Stimulated activated naive B cell treated with anti-CD40 and anti-IgM and Interleukin-4, amounts not matched to agents 10 μg/mL and 1 μg/mL and 100 μg/mL, for 72 hours (primary cell): ENCODE results near the gene KCNE4.

ENCODE experiments used
- ATAC-seq, 2 donors: fragments of 150-1000 bp; cut with Tn5 transposase; replicated peaks; 2 replicates each; pipeline ENCODE4 v1.10.0; 2021; ENCODE audit warnings: moderate library complexity in 1 of 2
- DNase-seq: peaks from one replicate; pipeline ENCODE4 v3.0.0; 2021
- H3K27ac Mint-ChIP-seq: one replicate; pipeline ENCODE4 v1.8.0; 2022; ENCODE audit warnings: mild to moderate bottlenecking, mixed read lengths
- H3K27me3 Mint-ChIP-seq, 2 donors: one replicate each; pipeline ENCODE4 v1.8.0; 2022; ENCODE audit warnings: mixed read lengths in 2 of 2
- H3K36me3 Mint-ChIP-seq, 2 donors: one replicate each; pipeline ENCODE4 v1.8.0; 2022; ENCODE audit warnings: mixed read lengths in 2 of 2, mild to moderate bottlenecking in 1 of 2
- H3K4me1 Mint-ChIP-seq, 2 donors: one replicate each; pipeline ENCODE4 v1.8.0; 2022; ENCODE audit warnings: mixed read lengths in 2 of 2, mild to moderate bottlenecking in 1 of 2
- H3K4me3 Mint-ChIP-seq, 2 donors: one replicate each; pipeline ENCODE4 v1.8.0; 2022; ENCODE audit warnings: mild to moderate bottlenecking in 2 of 2, mixed read lengths in 2 of 2, moderate library complexity in 1 of 2
- H3K9me3 Mint-ChIP-seq, 2 donors: one replicate each; pipeline ENCODE4 v1.8.0; 2022; ENCODE audit warnings: mixed read lengths in 2 of 2, mild to moderate bottlenecking in 1 of 2

Gene KCNE4

GRCh38 chr2:223096235-223096970, 44.4 kb downstream of the KCNE4 start:
- no peaks in the 10 kb centered on the region for H3K9me3 Mint-ChIP-seq
- H3K36me3 Mint-ChIP-seq = no peaks in the 10 kb centered on the region
- no peak overlapping the region for H3K4me3 Mint-ChIP-seq
- H3K27ac Mint-ChIP-seq = no peak overlapping the region
- no peak for ATAC-seq
- no peak for DNase-seq
- H3K4me1 Mint-ChIP-seq = no peaks in the 10 kb centered on the region
- H3K27me3 Mint-ChIP-seq = no peaks in the 10 kb centered on the region

GRCh38 chr2:223097888-223098383, 45.9 kb downstream of the KCNE4 start:
- Mint-ChIP-seq H3K9me3 (no peaks in the 10 kb centered on the region), H3K27me3 (no peaks in the 10 kb centered on the region), H3K27ac (no peak overlapping the region)

GRCh38 chr2:223099561-223099960, 47.6 kb downstream of the KCNE4 start:
- no peak overlapping the region for H3K27ac Mint-ChIP-seq
- no peak for ATAC-seq

More at GRCh38 chr2:223097888-223098383, 45.9 kb downstream of the KCNE4 start:
- H3K4me3 Mint-ChIP-seq = no peak overlapping the region
- H3K4me1 Mint-ChIP-seq = no peaks in the 10 kb centered on the region
- DNase-seq (no peak), ATAC-seq (no peak)
- H3K36me3 Mint-ChIP-seq = no peaks in the 10 kb centered on the region

GRCh38 chr2:223100061-223100511, 48.1 kb downstream of the KCNE4 start:
- no peaks in the 10 kb centered on the region for H3K36me3 Mint-ChIP-seq
- DNase-seq (no peak), ATAC-seq (no peak)
- no peak overlapping the region for H3K27ac Mint-ChIP-seq
- no peak overlapping the region for H3K4me3 Mint-ChIP-seq
- no peaks in the 10 kb centered on the region for H3K27me3 Mint-ChIP-seq
- H3K9me3 Mint-ChIP-seq = no peaks in the 10 kb centered on the region
- H3K4me1 Mint-ChIP-seq = no peaks in the 10 kb centered on the region

More at GRCh38 chr2:223099561-223099960, 47.6 kb downstream of the KCNE4 start:
- H3K4me3 Mint-ChIP-seq = no peak overlapping the region
- H3K9me3 Mint-ChIP-seq = no peaks in the 10 kb centered on the region
- no peaks in the 10 kb centered on the region for H3K4me1 Mint-ChIP-seq
- DNase-seq = no peak
- no peaks in the 10 kb centered on the region for H3K27me3 Mint-ChIP-seq
- no peaks in the 10 kb centered on the region for H3K36me3 Mint-ChIP-seq

GRCh38 chr2:223101340-223102039, 49.5 kb downstream of the KCNE4 start:
- H3K9me3 Mint-ChIP-seq = no peaks in the 10 kb centered on the region
- no peak overlapping the region for H3K4me3 Mint-ChIP-seq
- no peaks in the 10 kb centered on the region for H3K27me3 Mint-ChIP-seq
- ATAC-seq (peak in 1 of 2 donors; percentile 21), DNase-seq (no peak)
- H3K4me1 Mint-ChIP-seq = no peaks in the 10 kb centered on the region
- no peak overlapping the region for H3K27ac Mint-ChIP-seq
- H3K36me3 Mint-ChIP-seq = no peaks in the 10 kb centered on the region

- DNase-seq = no peak
- H3K9me3 Mint-ChIP-seq = no peaks in the 10 kb centered on the region
- no peaks in the 10 kb centered on the region for H3K27me3 Mint-ChIP-seq
- H3K4me3 Mint-ChIP-seq = no peak overlapping the region
- no peak for ATAC-seq
- H3K36me3 Mint-ChIP-seq = no peaks in the 10 kb centered on the region
- no peak overlapping the region for H3K27ac Mint-ChIP-seq
- no peaks in the 10 kb centered on the region for H3K4me1 Mint-ChIP-seq
These were observed 50.0 kb downstream of the KCNE4 start for GRCh38 chr2:223102040-223102400.

GRCh38 chr2:223102450-223102849, 50.5 kb downstream of the KCNE4 start:
- no peaks in the 10 kb centered on the region for H3K4me1 Mint-ChIP-seq
- no peak overlapping the region for H3K27ac Mint-ChIP-seq
- no peaks in the 10 kb centered on the region for H3K9me3 Mint-ChIP-seq
- no peaks in the 10 kb centered on the region for H3K27me3 Mint-ChIP-seq
- no peaks in the 10 kb centered on the region for H3K36me3 Mint-ChIP-seq
- ATAC-seq = no peak
- DNase-seq = no peak
- H3K4me3 Mint-ChIP-seq = no peak overlapping the region

- Mint-ChIP-seq H3K36me3 (no peaks in the 10 kb centered on the region), H3K27me3 (no peaks in the 10 kb centered on the region), H3K9me3 (no peaks in the 10 kb centered on the region), H3K4me1 (no peaks in the 10 kb centered on the region), H3K4me3 (no peak overlapping the region), H3K27ac (no peak overlapping the region)
- ATAC-seq = no peak
- DNase-seq = no peak
These were observed 52.5 kb downstream of the KCNE4 start for GRCh38 chr2:223104336-223105132.
